Measurements from ENCODE around the gene ZC3H12D. TPM values are rescaled to one million over a fixed set of nuclear protein-coding genes. Genes with fewer than 3 reads are reported as not detected.

ZC3H12D gene
- total RNA-seq, 1 experiment from 2014 or later, result not detected

GRCh38 chr6:149503872-149504271, 19.1 kb upstream of the ZC3H12D start:
- ChIA-PET CTCF (interaction anchor here (0.6 to 0.7 kb wide), 2 partner anchors 422 to 441 kb away, joined by 3 read pairs; no protein-coding TSS in a partner anchor), POLR2A (ENCODE audit: unreplicated experiment) (no interaction called here)
- intact Hi-C loops (cut with micrococcal nuclease; ENCODE audit: unreplicated experiment), result no loop called here
- Histone ChIP-seq H3K4me1 (replicated peaks; ENCODE audit: insufficient read depth) (no peaks in the 10 kb centered on the region), H3K36me3 (ENCODE audit: low read depth) (peaks cover 6% of the 10 kb centered on the region; the same call in 1 of the 2 replicates), H3K27ac (no peak overlapping the region), H3K9me3 (ENCODE audit: insufficient read depth, low read depth) (no peaks in the 10 kb centered on the region), H3K4me2 (no peak overlapping the region), H3K9me2 (ENCODE audit: insufficient read depth) (no peaks in the 10 kb centered on the region), H3K79me2 (ENCODE audit: low read depth) (no peaks in the 10 kb centered on the region), H3F3A (ENCODE audit: insufficient read depth, low read depth) (no peaks in the 10 kb centered on the region), H3K27me3 (ENCODE audit: insufficient read depth, low read depth) (no peaks in the 10 kb centered on the region), H2AFZ (no peak overlapping the region), H4K20me1 (ENCODE audit: insufficient read depth) (no peaks in the 10 kb centered on the region), H3K4me3 (no peak overlapping the region)
- TF ChIP-seq EZH2 (IDR thresholded peaks at IDR 0.05; ENCODE audit: low read depth) (no peak), CTCF (conservative IDR thresholded peaks at IDR 0.05) (no peak)
- no peak for DNase-seq
- BruUV-seq (replicated peaks), result no TSS peak

GRCh38 chr6:149503276-149503675, 18.5 kb upstream of the ZC3H12D start:
- Histone ChIP-seq H4K20me1 (ENCODE audit: insufficient read depth) (no peaks in the 10 kb centered on the region), H3K36me3 (ENCODE audit: low read depth) (peaks cover 6% of the 10 kb centered on the region; the same call in 1 of the 2 replicates), H3K4me1 (replicated peaks; ENCODE audit: insufficient read depth) (no peaks in the 10 kb centered on the region), H2AFZ (no peak overlapping the region), H3K27ac (no peak overlapping the region), H3K4me2 (no peak overlapping the region), H3F3A (ENCODE audit: insufficient read depth, low read depth) (no peaks in the 10 kb centered on the region), H3K9me3 (ENCODE audit: insufficient read depth, low read depth) (0 out of 2 replicates have a peak, but pooled peaks cover 2% of the 10 kb centered on the region), H3K4me3 (no peak overlapping the region), H3K79me2 (ENCODE audit: low read depth) (no peaks in the 10 kb centered on the region), H3K27me3 (ENCODE audit: insufficient read depth, low read depth) (no peaks in the 10 kb centered on the region), H3K9me2 (ENCODE audit: insufficient read depth) (no peaks in the 10 kb centered on the region)
- POLR2A ChIA-PET (ENCODE audit: unreplicated experiment), result no interaction called here
- DNase-seq, result no peak
- CTCF ChIA-PET, result interaction anchor here (0.6 to 0.7 kb wide), 2 partner anchors 421 to 440 kb away, joined by 3 read pairs; no protein-coding TSS in a partner anchor
- BruUV-seq (replicated peaks), result no TSS peak
- no peak for TF ChIP-seq EZH2 (IDR thresholded peaks at IDR 0.05; ENCODE audit: low read depth)
- no peak for TF ChIP-seq CTCF (conservative IDR thresholded peaks at IDR 0.05)
- intact Hi-C loops (cut with micrococcal nuclease; ENCODE audit: unreplicated experiment), result no loop called here

- H3K4me2 ChIP-seq, result no peak overlapping the region
- no peak overlapping the region for H3K27ac ChIP-seq
- 0 out of 2 replicates have a peak, but pooled peaks cover 2% of the 10 kb centered on the region for H3K9me3 ChIP-seq (ENCODE audit: insufficient read depth, low read depth)
- POLR2A ChIA-PET (ENCODE audit: unreplicated experiment), result no interaction called here
- H3K4me3 ChIP-seq, result no peak overlapping the region
- TF ChIP-seq CTCF (conservative IDR thresholded peaks at IDR 0.05) (no peak), EZH2 (IDR thresholded peaks at IDR 0.05; ENCODE audit: low read depth) (no peak)
- H3K27me3 ChIP-seq (ENCODE audit: insufficient read depth, low read depth), result no peaks in the 10 kb centered on the region
- no peak for DNase-seq
- BruUV-seq (replicated peaks), result no TSS peak
- H4K20me1 ChIP-seq (ENCODE audit: insufficient read depth), result no peaks in the 10 kb centered on the region
- no peaks in the 10 kb centered on the region for H3K4me1 ChIP-seq (replicated peaks; ENCODE audit: insufficient read depth)
- no peaks in the 10 kb centered on the region for H3K79me2 ChIP-seq (ENCODE audit: low read depth)
- CTCF ChIA-PET, result no interaction called here
- H2AFZ ChIP-seq, result no peak overlapping the region
- peaks cover 6% of the 10 kb centered on the region; the same call in 1 of the 2 replicates for H3K36me3 ChIP-seq (ENCODE audit: low read depth)
- no peaks in the 10 kb centered on the region for H3K9me2 ChIP-seq (ENCODE audit: insufficient read depth)
- intact Hi-C loops (cut with micrococcal nuclease; ENCODE audit: unreplicated experiment), result no loop called here
- H3F3A ChIP-seq (ENCODE audit: insufficient read depth, low read depth), result no peaks in the 10 kb centered on the region
Observed at GRCh38 chr6:149501768-149502167, 17.0 kb upstream of the ZC3H12D start.
